ENCODE measurements around the gene IDH3A.
"Not testable (repeated sequence)": the region's sequence is repeated elsewhere in the genome, so short reads cannot be mapped to it uniquely, and the experiment has no call there.

Gene IDH3A

DNA sequence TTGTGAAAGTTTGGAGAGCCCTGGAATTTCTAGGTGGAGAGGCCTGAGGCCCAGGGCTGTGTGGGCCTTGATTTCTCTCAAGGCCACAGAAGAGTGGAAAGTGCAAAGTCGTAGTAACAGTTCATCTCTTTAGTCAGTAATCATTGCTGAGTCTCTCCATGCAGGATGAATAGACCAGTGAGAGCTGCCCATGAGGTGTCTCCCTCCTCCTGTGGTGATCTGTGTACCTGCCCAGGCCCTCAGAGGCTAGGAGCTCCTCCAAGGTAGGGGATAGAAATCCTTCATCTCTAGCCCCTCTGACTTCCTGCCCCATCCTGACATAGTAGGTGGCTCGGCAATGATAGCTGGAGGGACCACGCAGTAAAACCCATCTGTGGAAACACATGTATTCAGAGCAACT is 6.8 kb upstream of the IDH3A start:
- H3K9ac ChIP-seq (ENCODE audit: low read depth, low read length): no peak overlapping the region
- H3K4me1 ChIP-seq (ENCODE audit: insufficient read depth, low read length): no peaks in the 10 kb centered on the region
- H3K36me3 ChIP-seq (ENCODE audit: insufficient read depth, low read length): no peaks in the 10 kb centered on the region
- H3K9me3 ChIP-seq (ENCODE audit: control insufficient read depth, insufficient read depth, low read length): no peaks in the 10 kb centered on the region

DNA sequence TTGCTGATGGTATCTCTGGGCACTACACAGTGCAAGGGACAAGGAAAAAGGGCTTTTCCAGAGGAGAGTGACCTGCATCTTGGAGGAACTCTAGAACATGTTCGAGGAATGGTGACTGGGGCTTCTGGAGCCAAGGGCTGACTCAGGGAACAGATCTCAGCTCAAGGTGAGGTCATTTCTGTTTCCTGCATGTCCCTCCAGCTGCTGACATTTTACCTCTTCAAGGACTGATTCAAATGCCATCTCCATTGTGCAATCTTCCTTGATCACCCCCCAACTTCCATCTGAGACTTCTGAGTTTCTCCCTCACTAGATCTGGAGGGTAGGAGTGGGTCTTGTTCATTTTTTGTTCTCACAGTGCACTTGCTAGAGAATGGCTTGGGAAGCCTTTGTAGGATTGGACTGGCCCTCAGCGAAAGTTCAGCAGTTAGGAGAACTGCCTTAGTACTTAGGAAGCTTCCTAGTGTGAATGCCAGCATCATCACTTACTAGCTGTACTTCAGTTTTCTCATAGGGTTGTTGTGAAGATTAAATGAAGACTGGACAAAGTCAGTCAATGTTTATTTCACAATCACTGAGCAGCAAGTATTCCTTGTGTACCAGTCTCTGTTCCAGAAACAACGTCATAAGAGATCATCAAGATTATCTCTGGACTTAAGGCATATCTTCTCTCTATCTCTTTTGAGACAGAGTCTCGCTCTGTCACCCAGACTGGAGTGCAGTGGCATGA is 2.6 kb upstream of the IDH3A start:
- Histone ChIP-seq H3K36me3 (ENCODE audit: insufficient read depth, low read length) (no peaks in the 10 kb centered on the region), H3K4me1 (ENCODE audit: insufficient read depth, low read length) (peaks cover 17% of the 10 kb centered on the region), H3K9ac (ENCODE audit: low read depth, low read length) (no peak overlapping the region), H3K9me3 (ENCODE audit: control insufficient read depth, insufficient read depth, low read length) (no peaks in the 10 kb centered on the region)

DNA sequence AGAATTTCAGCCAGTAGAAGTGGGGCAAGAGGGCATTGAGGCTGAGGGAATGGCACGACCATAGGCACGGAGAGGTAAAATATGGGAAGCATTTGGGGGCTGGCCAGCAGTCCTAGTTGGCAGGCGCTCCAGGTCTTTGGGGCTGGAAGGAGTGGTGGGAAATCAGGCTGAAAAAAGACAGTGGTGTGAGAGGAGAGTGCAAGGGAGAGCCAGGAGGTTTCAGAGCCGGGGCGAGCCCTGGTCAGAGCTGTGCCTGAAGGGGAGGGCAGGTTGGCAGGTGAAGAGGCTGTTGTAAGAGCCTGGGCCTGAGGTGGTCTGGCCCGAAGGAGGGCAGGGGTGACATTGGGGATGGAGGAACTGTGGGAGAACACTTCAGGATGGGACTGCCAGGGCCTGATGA is 1.6 kb upstream of the IDH3A start:
- Histone ChIP-seq H3K36me3 (ENCODE audit: insufficient read depth, low read length) (no peaks in the 10 kb centered on the region), H3K4me1 (ENCODE audit: insufficient read depth, low read length) (peaks cover 17% of the 10 kb centered on the region), H3K9ac (ENCODE audit: low read depth, low read length) (no peak overlapping the region), H3K9me3 (ENCODE audit: control insufficient read depth, insufficient read depth, low read length) (no peaks in the 10 kb centered on the region)

DNA sequence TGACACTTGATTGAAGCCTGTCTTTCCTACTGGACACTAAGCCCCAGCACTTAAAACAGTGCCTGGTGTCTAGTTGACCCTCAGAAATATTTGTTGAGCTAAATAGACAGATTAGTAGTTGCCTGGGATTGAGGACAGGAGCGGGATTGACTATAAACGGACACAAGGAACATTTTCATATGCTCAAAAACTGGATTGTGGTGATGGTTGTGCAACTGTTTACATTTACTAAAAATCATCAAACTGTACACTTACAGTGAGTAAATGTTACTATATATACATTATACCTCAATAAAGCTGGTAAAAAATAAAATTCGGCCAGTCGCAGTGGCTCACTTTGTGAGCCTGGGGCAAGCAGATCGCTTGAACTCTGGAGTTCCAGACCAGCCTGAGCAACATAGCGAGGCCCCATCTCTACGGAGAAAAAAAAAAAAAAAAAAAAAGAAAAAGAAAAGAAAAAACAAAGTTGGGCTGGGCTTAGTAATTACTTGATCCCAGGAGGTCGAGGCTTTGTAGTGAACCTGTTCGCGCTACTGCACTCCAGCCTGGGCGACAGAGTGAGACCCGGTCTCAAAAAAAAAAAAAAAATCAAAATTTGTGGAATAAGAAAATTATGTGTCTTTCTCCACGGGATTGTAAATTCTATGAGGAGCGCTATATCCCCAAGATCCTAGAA is 632 bp upstream of the IDH3A start:
- peaks cover 17% of the 10 kb centered on the region for H3K4me1 ChIP-seq (ENCODE audit: insufficient read depth, low read length)

DNA sequence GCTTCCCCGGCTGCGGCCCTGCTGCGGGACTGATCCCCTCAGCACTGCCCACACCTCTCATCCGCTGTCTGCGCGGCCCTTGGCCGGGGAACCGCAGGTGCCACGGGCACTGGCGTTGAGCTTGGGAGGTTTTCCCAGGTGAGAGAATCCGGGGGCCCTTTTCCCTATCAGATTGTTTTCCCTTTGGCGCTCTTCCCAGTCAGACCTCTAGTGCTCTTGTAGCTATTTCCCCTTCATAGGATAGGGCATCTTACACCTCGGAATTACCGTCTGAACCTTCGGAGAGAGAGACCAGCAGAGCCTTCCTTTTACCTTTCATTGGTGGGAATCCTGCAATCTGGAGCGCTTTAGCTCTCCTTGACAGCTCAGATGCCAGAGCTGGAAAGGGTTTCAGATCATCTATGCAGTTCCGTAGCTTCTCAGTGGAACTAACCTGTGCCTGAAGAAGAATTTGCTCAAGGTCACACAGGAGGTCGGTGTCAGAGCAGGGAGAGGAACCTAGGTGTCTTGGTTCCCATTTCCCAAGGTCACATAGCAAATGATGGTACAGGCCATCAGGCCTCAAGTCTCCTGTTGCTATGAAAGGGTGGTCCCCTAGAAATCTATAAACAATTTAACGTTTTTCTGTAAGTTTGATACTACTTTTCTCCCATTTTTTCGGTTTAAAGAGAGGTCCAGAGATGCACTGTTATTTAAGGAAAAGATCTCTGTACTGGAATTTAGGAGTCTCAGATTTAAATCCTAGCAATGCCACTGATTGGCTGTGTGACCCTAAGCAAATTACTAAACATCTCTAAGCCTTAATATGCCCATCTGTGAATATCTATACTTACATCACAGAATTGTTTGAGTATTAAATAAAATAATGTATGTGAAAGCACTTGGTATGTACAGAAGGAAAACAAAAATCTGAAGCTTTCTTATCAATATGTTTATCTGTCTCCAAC is 916 bp downstream of the IDH3A start:
- peak overlapping the region; percentile 86; the same call in 1 of the 2 replicates for H3K9ac ChIP-seq (ENCODE audit: low read depth, low read length)
- no peaks in the 10 kb centered on the region for H3K9me3 ChIP-seq (ENCODE audit: control insufficient read depth, insufficient read depth, low read length)
- no peaks in the 10 kb centered on the region for H3K36me3 ChIP-seq (ENCODE audit: insufficient read depth, low read length)
- peaks cover 17% of the 10 kb centered on the region for H3K4me1 ChIP-seq (ENCODE audit: insufficient read depth, low read length)

More for the DNA sequence above, 632 bp upstream of the IDH3A start:
- no peaks in the 10 kb centered on the region for H3K36me3 ChIP-seq (ENCODE audit: insufficient read depth, low read length)
- no peaks in the 10 kb centered on the region for H3K9me3 ChIP-seq (ENCODE audit: control insufficient read depth, insufficient read depth, low read length)
- peak overlapping the region; percentile 86 for H3K9ac ChIP-seq (ENCODE audit: low read depth, low read length)

DNA sequence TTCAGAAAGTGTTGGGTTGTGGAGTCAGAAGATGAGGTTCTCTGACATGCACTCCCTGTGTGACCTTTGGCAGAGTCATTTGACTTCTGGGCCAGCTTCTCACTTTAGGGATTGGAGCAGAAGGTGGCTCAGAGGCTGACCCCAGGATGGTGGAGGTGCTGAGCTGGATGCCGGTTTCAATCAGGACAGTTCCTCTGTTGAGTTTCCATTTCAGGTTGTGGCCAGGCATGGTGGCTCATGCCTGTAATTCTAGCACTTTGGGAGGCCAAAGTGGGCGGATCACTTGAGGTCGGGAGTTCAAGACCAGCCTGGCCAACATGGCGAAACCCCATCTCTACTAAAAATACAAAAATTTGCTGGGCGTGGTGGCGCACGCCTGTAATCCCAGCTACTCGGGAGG is 1.9 kb downstream of the IDH3A start:
- not testable (repeated sequence) for H3K36me3 ChIP-seq (ENCODE audit: insufficient read depth, low read length); H3K9me3 ChIP-seq (ENCODE audit: control insufficient read depth, insufficient read depth, low read length); H3K9ac ChIP-seq (ENCODE audit: low read depth, low read length)
- H3K4me1 ChIP-seq (ENCODE audit: insufficient read depth, low read length): peaks cover 23% of the 10 kb centered on the region

DNA sequence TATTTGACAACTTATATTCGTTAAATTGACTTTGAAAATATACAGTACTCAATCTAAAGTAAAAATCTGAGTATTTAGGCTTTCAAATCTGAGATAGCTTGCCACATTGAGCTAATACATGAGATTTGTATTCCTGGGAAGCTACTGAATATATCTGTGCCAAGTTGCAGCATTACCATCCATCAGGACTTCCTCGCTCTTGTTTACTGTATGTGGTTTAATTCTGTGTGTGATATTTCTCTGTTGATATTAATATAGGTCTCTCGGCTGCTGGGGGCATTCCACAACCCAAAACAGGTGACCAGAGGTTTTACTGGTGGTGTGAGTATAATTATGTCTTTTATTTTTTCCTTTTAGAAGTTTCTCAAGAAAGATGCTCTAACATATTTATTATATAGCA is 5.8 kb downstream of the IDH3A start:
- Histone ChIP-seq H3K4me1 (ENCODE audit: insufficient read depth, low read length) (peaks cover 30% of the 10 kb centered on the region), H3K9ac (ENCODE audit: low read depth, low read length) (no peak overlapping the region), H3K36me3 (ENCODE audit: insufficient read depth, low read length) (no peaks in the 10 kb centered on the region), H3K9me3 (ENCODE audit: control insufficient read depth, insufficient read depth, low read length) (no peaks in the 10 kb centered on the region)

DNA sequence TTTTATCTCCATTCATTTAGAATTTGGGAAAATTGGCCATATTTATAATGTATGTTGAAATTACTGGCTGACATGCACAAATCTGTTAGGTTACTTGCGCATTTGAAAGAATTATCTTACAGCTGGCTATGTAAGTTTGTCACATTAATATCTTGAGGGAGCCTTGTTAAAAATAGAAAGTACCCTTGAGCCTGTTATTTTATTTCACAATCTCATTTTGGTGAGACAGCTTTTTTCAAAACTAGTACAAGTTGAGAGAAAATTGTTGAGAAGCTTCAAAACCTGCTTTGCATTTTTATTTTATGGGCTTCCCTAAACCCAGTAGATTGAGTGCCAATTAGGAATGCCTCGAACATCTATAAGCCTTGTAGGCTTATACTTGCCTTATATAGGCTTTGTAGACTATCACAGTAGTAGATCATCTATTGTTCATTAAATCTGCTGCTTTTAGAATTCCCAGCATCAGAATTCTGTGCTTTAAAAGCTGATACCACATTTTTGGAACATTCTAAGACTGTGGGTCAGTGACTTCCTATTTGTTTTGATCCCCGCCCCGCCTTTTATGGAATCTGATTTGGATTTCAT is 6.3 kb downstream of the IDH3A start:
- Histone ChIP-seq H3K9me3 (ENCODE audit: control insufficient read depth, insufficient read depth, low read length) (no peaks in the 10 kb centered on the region), H3K9ac (ENCODE audit: low read depth, low read length) (no peak overlapping the region), H3K36me3 (ENCODE audit: insufficient read depth, low read length) (no peaks in the 10 kb centered on the region), H3K4me1 (ENCODE audit: insufficient read depth, low read length) (peaks cover 25% of the 10 kb centered on the region)

DNA sequence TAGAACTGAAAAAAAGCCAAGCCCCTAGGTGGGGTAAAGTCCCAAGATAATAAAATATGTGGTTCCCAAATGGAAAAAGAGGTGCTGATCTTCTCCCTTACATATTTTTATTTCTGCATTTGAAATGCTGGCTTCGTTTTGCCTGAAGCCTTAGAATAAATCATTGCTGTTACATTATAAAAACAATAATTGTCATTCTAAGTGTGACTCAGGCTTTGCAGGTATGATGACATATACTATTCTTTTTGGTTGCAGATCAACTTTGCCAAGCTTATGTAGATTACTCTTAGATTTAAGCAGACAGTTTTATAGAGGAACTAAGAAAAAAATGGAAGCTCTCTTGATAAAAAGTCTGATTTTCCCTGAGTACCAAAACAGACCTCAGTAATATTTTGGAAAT is 7.5 kb downstream of the IDH3A start:
- Histone ChIP-seq H3K9me3 (ENCODE audit: control insufficient read depth, insufficient read depth, low read length) (no peaks in the 10 kb centered on the region), H3K36me3 (ENCODE audit: insufficient read depth, low read length) (0 out of 2 replicates have a peak, but pooled peaks cover 5% of the 10 kb centered on the region), H3K9ac (ENCODE audit: low read depth, low read length) (no peak overlapping the region), H3K4me1 (ENCODE audit: insufficient read depth, low read length) (peaks cover 19% of the 10 kb centered on the region)

DNA sequence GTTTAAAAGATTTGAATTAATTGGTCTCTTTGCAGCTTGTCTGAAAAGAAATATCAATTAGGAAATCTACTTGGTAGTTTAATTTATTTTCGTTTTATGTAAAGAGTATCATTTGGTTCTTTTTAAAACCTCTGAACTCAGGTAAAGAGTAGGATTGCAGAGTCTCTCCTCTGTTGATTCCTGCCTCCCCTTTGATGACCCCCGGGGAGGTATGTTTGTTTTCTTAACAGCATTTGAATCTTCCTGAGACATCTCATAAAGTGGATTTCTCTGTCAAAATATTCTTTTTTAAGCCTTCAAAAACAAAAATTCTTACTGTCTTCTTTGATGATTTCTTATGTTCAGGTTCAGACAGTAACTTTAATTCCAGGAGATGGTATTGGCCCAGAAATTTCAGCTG is 8.0 kb downstream of the IDH3A start:
- no peak overlapping the region for H3K9ac ChIP-seq (ENCODE audit: low read depth, low read length)
- H3K4me1 ChIP-seq (ENCODE audit: insufficient read depth, low read length): peaks cover 19% of the 10 kb centered on the region
- peaks cover 7% of the 10 kb centered on the region; the same call in 1 of the 2 replicates for H3K36me3 ChIP-seq (ENCODE audit: insufficient read depth, low read length)
- no peaks in the 10 kb centered on the region for H3K9me3 ChIP-seq (ENCODE audit: control insufficient read depth, insufficient read depth, low read length)

DNA sequence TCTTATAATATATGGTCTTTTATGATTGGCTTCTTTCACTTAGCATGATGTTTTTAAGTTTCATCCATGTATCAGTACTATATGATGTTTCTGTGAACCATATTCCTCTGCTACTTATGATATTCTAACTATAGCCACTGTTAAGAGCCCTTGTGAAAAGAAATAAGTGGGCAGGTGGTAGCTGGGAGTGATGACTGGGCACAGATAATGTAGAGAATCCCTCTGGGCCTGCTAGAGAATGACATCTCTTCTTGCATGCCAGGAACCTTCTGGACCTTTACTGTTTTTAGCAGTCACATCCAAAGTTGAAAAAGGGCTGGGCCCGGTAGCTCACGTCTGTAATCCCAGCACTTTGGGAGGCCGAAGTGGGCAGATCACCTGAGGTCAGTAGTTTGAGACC is 10.2 kb downstream of the IDH3A start:
- Histone ChIP-seq H3K4me1 (ENCODE audit: insufficient read depth, low read length) (peaks cover 19% of the 10 kb centered on the region; the same call in 1 of the 2 replicates), H3K9ac (ENCODE audit: low read depth, low read length) (no peak overlapping the region), H3K9me3 (ENCODE audit: control insufficient read depth, insufficient read depth, low read length) (no peaks in the 10 kb centered on the region), H3K36me3 (ENCODE audit: insufficient read depth, low read length) (peaks cover 8% of the 10 kb centered on the region; the same call in 1 of the 2 replicates)

DNA sequence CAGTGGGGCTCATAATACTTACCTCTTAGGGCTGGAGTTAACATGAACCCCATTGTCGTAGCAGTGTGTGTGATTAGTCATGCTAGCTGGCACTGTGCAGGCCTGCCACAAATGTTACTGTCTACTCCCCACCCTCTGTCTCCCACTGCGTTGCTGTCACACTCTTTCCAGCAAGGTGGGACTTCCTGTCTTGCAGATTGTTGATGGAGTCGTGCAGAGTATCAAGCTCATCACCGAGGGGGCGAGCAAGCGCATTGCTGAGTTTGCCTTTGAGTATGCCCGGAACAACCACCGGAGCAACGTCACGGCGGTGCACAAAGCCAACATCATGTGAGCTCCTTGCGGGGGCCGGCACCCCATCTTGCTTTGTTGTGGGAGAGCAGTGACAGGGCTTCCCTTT is 12.9 kb downstream of the IDH3A start:
- Histone ChIP-seq H3K4me1 (ENCODE audit: insufficient read depth, low read length) (peaks cover 5% of the 10 kb centered on the region; the same call in 1 of the 2 replicates), H3K9ac (ENCODE audit: low read depth, low read length) (no peak overlapping the region), H3K9me3 (ENCODE audit: control insufficient read depth, insufficient read depth, low read length) (no peaks in the 10 kb centered on the region), H3K36me3 (ENCODE audit: insufficient read depth, low read length) (peaks cover 8% of the 10 kb centered on the region; the same call in 1 of the 2 replicates)

DNA sequence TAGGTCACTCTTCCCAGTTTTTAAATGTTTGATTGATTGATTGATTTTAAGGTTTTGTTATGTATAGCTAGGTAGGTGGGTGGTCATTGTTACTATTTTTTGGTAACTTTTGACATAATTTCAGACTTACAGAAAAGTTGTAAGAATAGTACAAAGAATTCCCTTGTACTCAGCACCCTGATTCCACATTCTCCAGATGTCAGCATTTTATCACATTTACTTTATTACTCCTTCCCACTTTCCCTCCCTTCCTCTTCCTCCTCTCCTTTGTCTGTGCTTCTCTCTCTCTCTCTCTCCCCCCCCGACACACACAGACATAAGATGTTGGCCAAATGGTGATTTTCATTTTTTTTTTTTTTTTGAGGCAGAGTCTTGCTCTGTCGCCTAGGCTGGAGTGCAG is 14.8 kb downstream of the IDH3A start:
- Histone ChIP-seq H3K36me3 (ENCODE audit: insufficient read depth, low read length) (peaks cover 8% of the 10 kb centered on the region; the same call in 1 of the 2 replicates), H3K9ac (ENCODE audit: low read depth, low read length) (no peak overlapping the region)

More for the DNA sequence above, 14.8 kb downstream of the IDH3A start:
- Histone ChIP-seq H3K4me1 (ENCODE audit: insufficient read depth, low read length) (no peaks in the 10 kb centered on the region), H3K9me3 (ENCODE audit: control insufficient read depth, insufficient read depth, low read length) (no peaks in the 10 kb centered on the region)
